ENCODE measurements around the gene PCOLCE2.

Gene PCOLCE2

GRCh38 chr3:142863930-142864920 is 24.7 kb downstream of the PCOLCE2 start:
- DNase-seq (ENCODE audit: low spot score): no peak

- peak; percentile 23 for DNase-seq (ENCODE audit: low spot score)
Measured at GRCh38 chr3:142863010-142863817, 25.7 kb downstream of the PCOLCE2 start.

GRCh38 chr3:142861926-142862325 is 27.0 kb downstream of the PCOLCE2 start:
- no peak for DNase-seq (ENCODE audit: low spot score)

GRCh38 chr3:142858043-142858442 is 30.8 kb downstream of the PCOLCE2 start:
- DNase-seq (ENCODE audit: low spot score): no peak

GRCh38 chr3:142857056-142857455 is 31.8 kb downstream of the PCOLCE2 start:
- peak; percentile 62 for DNase-seq (ENCODE audit: low spot score)

- DNase-seq (ENCODE audit: low spot score): no peak
Measured at GRCh38 chr3:142853270-142854168, 35.4 kb downstream of the PCOLCE2 start.

GRCh38 chr3:142852009-142852408 is 36.9 kb downstream of the PCOLCE2 start:
- DNase-seq (ENCODE audit: low spot score): no peak

- DNase-seq (ENCODE audit: low spot score): no peak
Measured at GRCh38 chr3:142850395-142851023, 38.4 kb downstream of the PCOLCE2 start.

GRCh38 chr3:142849148-142849547 is 39.7 kb downstream of the PCOLCE2 start:
- no peak for DNase-seq (ENCODE audit: low spot score)

GRCh38 chr3:142846779-142847577 is 41.9 kb downstream of the PCOLCE2 start:
- DNase-seq (ENCODE audit: low spot score): no peak

- DNase-seq (ENCODE audit: low spot score): peak; percentile 47
Measured at GRCh38 chr3:142844339-142844977, 44.4 kb downstream of the PCOLCE2 start.

GRCh38 chr3:142839831-142840230 is 49.1 kb downstream of the PCOLCE2 start:
- DNase-seq (ENCODE audit: low spot score): no peak

- no peak for DNase-seq (ENCODE audit: low spot score)
Measured at GRCh38 chr3:142837526-142837925, 51.4 kb downstream of the PCOLCE2 start.

GRCh38 chr3:142828703-142829305 is 60.1 kb downstream of the PCOLCE2 start:
- DNase-seq (ENCODE audit: low spot score): peak; percentile 82

- DNase-seq (ENCODE audit: low spot score): no peak
Measured at GRCh38 chr3:142819179-142819578, 69.7 kb downstream of the PCOLCE2 start.

GRCh38 chr3:142818651-142819050 is 70.2 kb downstream of the PCOLCE2 start:
- DNase-seq (ENCODE audit: low spot score): no peak

- DNase-seq (ENCODE audit: low spot score): no peak
Measured at GRCh38 chr3:142817897-142818296, 71.0 kb downstream of the PCOLCE2 start.

GRCh38 chr3:142817356-142817755 is 71.5 kb downstream of the PCOLCE2 start:
- no peak for DNase-seq (ENCODE audit: low spot score)

- DNase-seq (ENCODE audit: low spot score): no peak
Measured at GRCh38 chr3:142815803-142816202, 73.1 kb downstream of the PCOLCE2 start.
